Measurements from ENCODE around the gene ZSWIM5.

- TF ChIP-seq POLR2A (IDR thresholded peaks at IDR 0.05) (no peak), CTCF (IDR thresholded peaks at IDR 0.05 in 4 of 5, conservative IDR thresholded peaks at IDR 0.05 in 1 of 5) (no peak)
Observed at GRCh38 chr1:45117766-45118165, 88.6 kb downstream of the ZSWIM5 start.

All from gastrocnemius medialis (tissue), 4 donors.